NCI-H345 treated with DMSO at 0.1 percent for 48 hours (cell line): Measurements from ENCODE around the gene ZBTB7C.
A peak's percentile ranks its signal among the peaks of the same experiment; 100 is the strongest.

ENCODE experiments used
- DNase-seq: peaks from one replicate; lab custom pipeline; 2025; ENCODE audit not compliant: unreplicated experiment; lab: John Stamatoyannopoulos, UW

ZBTB7C gene

DNA sequence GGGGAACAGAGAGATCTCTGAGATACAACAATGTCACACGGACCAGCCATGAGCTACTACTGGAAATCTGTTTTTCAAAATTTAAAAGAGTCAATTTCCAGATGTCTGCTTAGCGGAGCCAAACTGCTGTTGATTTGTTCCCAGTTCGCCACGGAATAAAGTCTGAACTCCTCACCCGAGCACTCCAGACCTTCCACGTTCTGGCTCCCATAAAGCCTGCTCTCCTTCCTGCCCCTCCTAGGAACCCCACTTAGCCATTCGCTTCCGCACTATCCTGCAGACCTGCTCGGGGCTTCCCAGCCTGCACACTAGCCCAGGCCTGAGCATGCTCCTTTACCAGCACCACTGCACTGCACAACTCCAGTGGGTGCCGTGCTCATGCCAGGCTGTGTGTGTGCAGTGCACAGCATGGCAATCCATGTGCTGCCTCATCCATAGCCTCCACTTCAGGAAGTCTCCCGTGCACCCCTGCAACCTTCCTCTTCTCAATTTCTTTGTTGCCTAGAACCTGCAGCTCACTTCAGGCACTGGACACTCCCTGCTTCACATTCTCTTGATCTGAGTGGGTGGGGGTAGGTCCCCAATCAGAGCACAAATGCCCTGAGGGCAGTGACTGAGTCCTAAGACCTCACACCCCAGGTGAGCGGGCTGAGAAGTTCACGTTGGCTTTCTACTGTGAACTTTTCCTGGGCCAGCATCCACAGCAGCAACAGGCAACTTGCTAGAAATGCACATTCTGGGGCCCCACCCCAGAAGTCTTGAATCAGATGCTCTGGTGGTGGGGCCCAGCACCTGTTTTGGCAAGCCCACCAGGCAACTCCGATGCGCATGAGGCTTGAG is 53.7 kb downstream of the ZBTB7C start:
- DNase-seq, result no peak

- no peak for DNase-seq
Observed at GRCh38 chr18:48354746-48355260, 54.4 kb downstream of the ZBTB7C start.

DNA sequence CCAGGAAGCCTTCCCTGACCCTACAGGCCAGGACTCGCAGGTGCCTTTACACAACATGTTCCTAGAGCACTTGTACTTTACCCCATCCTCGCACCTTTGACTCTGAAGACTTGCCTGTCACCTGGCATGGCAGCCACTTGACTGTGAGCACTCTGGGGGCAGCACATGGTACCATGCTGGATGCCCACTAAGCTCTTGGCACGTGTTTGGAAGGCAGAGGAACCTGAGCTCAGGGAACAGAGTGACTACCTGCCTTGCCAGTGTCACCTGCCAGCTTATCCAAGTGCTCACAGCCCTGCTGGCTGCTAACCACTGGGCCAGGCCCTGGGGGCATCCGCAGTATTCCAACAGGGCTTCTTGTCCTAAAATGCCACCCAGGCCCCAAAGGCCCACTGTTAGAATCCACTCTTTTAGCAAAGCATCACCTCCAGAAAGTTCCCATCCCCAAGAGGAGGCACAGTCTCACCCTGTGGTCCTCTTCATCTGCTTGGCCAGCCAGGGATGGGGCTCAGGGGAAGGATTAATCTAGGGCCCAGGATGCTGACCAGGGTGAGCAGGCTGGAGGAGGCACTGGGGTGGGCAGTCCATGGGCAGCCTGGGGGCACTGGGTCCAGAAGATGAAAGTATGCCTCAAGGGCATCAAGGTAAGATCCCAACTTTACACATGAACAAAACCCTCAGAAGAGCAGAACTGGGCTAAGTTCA is 57.0 kb downstream of the ZBTB7C start:
- no peak for DNase-seq

- DNase-seq, result no peak
Observed at GRCh38 chr18:48351216-48352050, 57.8 kb downstream of the ZBTB7C start.

- no peak for DNase-seq
Observed at GRCh38 chr18:48348739-48349138, 60.4 kb downstream of the ZBTB7C start.

DNA sequence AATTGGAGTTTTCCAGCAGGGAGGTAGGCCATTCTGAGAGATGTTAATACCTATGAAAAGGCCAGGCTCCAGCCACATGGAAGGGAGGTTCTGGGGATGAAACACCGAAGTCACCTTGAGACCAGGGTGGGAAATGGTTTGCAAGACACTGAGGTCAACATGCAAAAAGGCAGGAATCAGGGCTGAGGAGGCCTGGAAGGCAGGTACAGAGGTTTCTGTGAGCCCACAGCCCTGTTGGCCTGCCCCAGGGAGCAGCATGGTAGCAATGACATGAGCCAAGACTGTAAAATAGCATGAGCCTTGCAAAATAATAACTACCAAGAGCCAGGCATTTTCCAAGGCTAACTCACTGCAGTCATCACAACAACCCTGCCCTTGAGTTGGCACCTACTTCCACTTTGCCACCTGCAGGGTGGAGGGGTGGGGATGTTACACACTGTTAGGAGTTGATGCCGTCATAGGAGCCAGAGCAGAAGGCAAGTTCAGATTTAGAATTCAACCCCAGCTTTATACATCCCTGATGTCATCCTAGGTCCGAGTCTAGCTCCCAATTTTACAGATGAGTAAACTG is 61.3 kb downstream of the ZBTB7C start:
- DNase-seq, result no peak

DNA sequence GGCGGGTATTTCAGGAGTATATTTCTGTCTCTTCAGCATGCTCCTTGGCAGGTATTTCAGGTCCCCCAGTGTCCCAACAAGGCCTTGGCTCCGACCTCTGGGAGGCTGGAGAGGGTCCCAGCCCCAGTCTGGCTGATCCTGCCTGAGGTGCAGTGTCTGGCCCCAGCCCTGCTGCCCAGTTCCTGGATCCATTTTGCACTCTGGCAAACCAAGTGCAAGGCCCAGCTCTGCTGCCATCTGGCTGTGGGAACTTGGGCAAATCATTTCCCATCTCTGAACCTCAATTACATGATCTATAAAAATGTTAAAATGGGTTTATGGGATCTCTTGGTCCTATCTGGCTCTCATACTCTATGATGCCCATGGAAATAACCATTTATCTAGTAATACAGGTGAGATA is 63.6 kb downstream of the ZBTB7C start:
- no peak for DNase-seq

- peak; percentile 43 for DNase-seq
Observed at GRCh38 chr18:48342581-48342980, 66.6 kb downstream of the ZBTB7C start.

- peak; percentile 66 for DNase-seq
Observed at GRCh38 chr18:48342125-48342524, 67.1 kb downstream of the ZBTB7C start.

- DNase-seq, result no peak
Observed at GRCh38 chr18:48340560-48340959, 68.6 kb downstream of the ZBTB7C start.

GRCh38 chr18:48339692-48340091 is 69.5 kb downstream of the ZBTB7C start:
- no peak for DNase-seq

DNA sequence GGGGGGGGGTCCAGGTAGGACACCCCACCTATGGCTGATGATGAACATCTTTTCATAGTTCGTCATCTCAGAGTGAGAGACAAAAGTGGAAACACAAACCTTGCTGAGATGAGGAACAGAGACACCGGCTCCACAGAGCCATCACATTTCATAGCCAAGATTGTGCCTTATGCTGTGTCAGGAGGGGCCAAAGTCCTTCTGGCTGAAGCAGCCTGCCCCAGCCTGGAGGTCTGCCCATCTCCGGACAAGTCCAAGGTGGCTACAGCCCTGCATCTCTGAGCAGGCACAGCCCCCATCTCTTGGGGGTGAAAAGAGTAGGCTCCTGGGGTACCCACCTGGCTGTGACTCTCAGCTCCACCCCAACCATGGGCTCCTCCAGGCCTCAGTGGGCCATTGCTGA is 70.3 kb downstream of the ZBTB7C start:
- no peak for DNase-seq

GRCh38 chr18:48337053-48337452 is 72.1 kb downstream of the ZBTB7C start:
- DNase-seq, result no peak

DNA sequence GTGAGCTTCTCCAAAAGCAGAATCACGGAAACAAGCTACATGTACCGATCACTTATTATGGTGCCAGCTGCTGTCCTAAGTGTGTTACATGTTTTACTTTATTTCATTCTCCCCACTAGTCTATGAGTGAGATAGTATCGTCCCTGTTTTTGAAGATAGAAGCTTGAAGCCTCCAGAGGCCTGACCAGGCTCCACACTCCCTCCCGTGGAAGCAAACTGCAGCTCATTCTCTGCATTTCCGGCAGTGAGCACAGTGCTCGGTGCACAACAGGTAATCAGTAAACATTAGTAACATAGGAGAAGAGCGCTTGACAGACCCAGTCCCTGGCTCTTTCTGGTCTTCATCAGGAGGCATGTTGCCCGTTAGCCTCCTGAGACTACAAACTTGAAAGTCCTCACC is 72.9 kb downstream of the ZBTB7C start:
- DNase-seq, result peak; percentile 28

GRCh38 chr18:48335829-48336228 is 73.4 kb downstream of the ZBTB7C start:
- no peak for DNase-seq

DNA sequence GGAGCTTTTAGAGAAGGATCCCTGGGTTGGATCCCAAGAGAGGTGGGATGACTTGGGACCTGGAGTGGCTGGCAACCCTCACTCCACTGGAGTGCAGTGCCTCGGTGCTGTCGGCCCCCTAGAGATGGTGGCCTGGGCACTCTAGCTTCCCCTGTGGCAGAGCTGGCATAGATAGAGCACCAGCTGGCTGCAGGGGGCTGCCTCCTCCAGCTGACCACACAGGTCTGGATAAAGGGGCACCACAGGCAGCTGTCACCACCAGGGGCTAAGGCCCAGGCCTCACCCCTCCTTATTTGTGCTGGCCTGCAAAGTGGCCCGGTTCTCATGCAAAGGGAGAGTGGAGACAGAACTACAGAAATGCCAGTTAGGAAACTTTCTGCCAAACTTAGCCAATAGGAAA is 74.3 kb downstream of the ZBTB7C start:
- no peak for DNase-seq

DNA sequence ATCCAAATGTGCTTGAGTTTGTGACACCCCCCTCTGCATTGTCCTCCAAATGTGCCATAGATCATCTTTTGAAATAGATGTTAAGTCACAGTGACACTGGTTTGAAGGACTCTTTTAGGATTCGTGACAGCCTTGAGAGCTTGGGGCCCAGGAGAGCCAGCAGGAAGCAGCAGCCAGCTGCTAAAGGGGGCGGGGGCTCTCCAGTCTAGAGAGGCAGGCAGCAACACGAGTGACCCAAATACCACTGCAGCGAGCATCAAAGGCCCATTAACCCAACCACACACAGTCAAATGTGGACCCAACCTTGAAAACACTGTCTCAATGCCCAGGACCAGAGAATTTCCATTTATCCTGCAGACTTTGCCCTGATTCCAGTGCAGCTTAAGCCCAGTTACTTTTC is 75.6 kb downstream of the ZBTB7C start:
- peak; percentile 24 for DNase-seq

GRCh38 chr18:48330016-48330991 is 78.9 kb downstream of the ZBTB7C start:
- peak; percentile 69 for DNase-seq

GRCh38 chr18:48328473-48329210 is 80.5 kb downstream of the ZBTB7C start:
- DNase-seq, result no peak
